Stimulated activated effector memory CD8-positive, alpha-beta T cell treated with anti-CD3 and anti-CD28 coated beads, Interleukin-12 subunit alpha, Interleukin-12 subunit beta, amount 100 ng/mL, for 72 hours (primary cell): ENCODE measurements around the gene CHURC1.
A peak's percentile ranks its signal among the peaks of the same experiment; 100 is the strongest.
"Not testable (repeated sequence)": the region's sequence is repeated elsewhere in the genome, so short reads cannot be mapped to it uniquely, and the experiment has no call there.

Experiments used
- ATAC-seq: fragments of 150-1000 bp; cut with Tn5 transposase; 2 replicates; pipeline ENCODE4 v1.10.0; 2021
- DNase-seq, 2 donors: peaks; one replicate each; pipeline ENCODE4 v3.0.0; 2021 to 2022; ENCODE audit warnings: low spot score in 2 of 2
- H3K27ac Mint-ChIP-seq: one replicate; pipeline ENCODE4 v1.8.0; 2022; ENCODE audit warnings: mild to moderate bottlenecking, mixed read lengths
- H3K36me3 Mint-ChIP-seq: one replicate; pipeline ENCODE4 v1.8.0; 2022; ENCODE audit warnings: mild to moderate bottlenecking, mixed read lengths
- H3K4me1 Mint-ChIP-seq: one replicate; pipeline ENCODE4 v1.8.0; 2022; ENCODE audit warnings: mixed read lengths
- H3K4me3 Mint-ChIP-seq: one replicate; pipeline ENCODE4 v1.8.0; 2022; ENCODE audit warnings: mild to moderate bottlenecking, mixed read lengths
- H3K9me3 Mint-ChIP-seq: one replicate; pipeline ENCODE4 v1.8.0; 2022; ENCODE audit warnings: mixed read lengths

The CHURC1 gene

GRCh38 chr14:64885559-64885958, 28.7 kb upstream of the CHURC1 start:
- DNase-seq, result no peak
- no peaks in the 10 kb centered on the region for H3K36me3 Mint-ChIP-seq
- peaks cover 7% of the 10 kb centered on the region for H3K4me1 Mint-ChIP-seq
- H3K4me3 Mint-ChIP-seq, result no peak overlapping the region
- no peak overlapping the region for H3K27ac Mint-ChIP-seq
- no peaks in the 10 kb centered on the region for H3K9me3 Mint-ChIP-seq
- no peak for ATAC-seq

- H3K4me1 Mint-ChIP-seq, result no peaks in the 10 kb centered on the region
- no peak overlapping the region for H3K27ac Mint-ChIP-seq
- H3K9me3 Mint-ChIP-seq, result no peaks in the 10 kb centered on the region
- no peak for ATAC-seq
- H3K36me3 Mint-ChIP-seq, result no peaks in the 10 kb centered on the region
- H3K4me3 Mint-ChIP-seq, result no peak overlapping the region
- DNase-seq, result no peak
Measured at GRCh38 chr14:64889352-64889751, 24.9 kb upstream of the CHURC1 start.

- ATAC-seq (no peak), DNase-seq (no peak)
- Mint-ChIP-seq H3K27ac (no peak overlapping the region), H3K4me3 (no peak overlapping the region), H3K9me3 (no peaks in the 10 kb centered on the region), H3K4me1 (no peaks in the 10 kb centered on the region), H3K36me3 (no peaks in the 10 kb centered on the region)
Measured at GRCh38 chr14:64891173-64891838, 22.9 kb upstream of the CHURC1 start.

GRCh38 chr14:64891839-64892375, 22.3 kb upstream of the CHURC1 start:
- ATAC-seq (peak; percentile 87), DNase-seq (peak in 1 of 2 donors; percentile 5)
- no peak overlapping the region for H3K27ac Mint-ChIP-seq
- no peaks in the 10 kb centered on the region for H3K4me1 Mint-ChIP-seq
- no peaks in the 10 kb centered on the region for H3K36me3 Mint-ChIP-seq
- no peak overlapping the region for H3K4me3 Mint-ChIP-seq
- H3K9me3 Mint-ChIP-seq, result no peaks in the 10 kb centered on the region

- H3K4me1 Mint-ChIP-seq, result no peaks in the 10 kb centered on the region
- no peaks in the 10 kb centered on the region for H3K36me3 Mint-ChIP-seq
- no peaks in the 10 kb centered on the region for H3K9me3 Mint-ChIP-seq
- DNase-seq (no peak), ATAC-seq (no peak)
- no peak overlapping the region for H3K4me3 Mint-ChIP-seq
- H3K27ac Mint-ChIP-seq, result no peak overlapping the region
Measured at GRCh38 chr14:64899958-64900357, 14.3 kb upstream of the CHURC1 start.

- no peak for ATAC-seq
- no peaks in the 10 kb centered on the region for H3K4me1 Mint-ChIP-seq
- no peak overlapping the region for H3K27ac Mint-ChIP-seq
- H3K9me3 Mint-ChIP-seq, result no peaks in the 10 kb centered on the region
- no peaks in the 10 kb centered on the region for H3K36me3 Mint-ChIP-seq
- no peak for DNase-seq
- H3K4me3 Mint-ChIP-seq, result no peak overlapping the region
Measured at GRCh38 chr14:64906022-64906421, 8.2 kb upstream of the CHURC1 start.

- H3K27ac Mint-ChIP-seq, result no peak overlapping the region
Measured at GRCh38 chr14:64910847-64911495, 3.3 kb upstream of the CHURC1 start.

GRCh38 chr14:64912261-64912660, 2.0 kb upstream of the CHURC1 start:
- H3K4me3 Mint-ChIP-seq, result no peak overlapping the region
- ATAC-seq, result no peak
- peaks cover 19% of the 10 kb centered on the region for H3K4me1 Mint-ChIP-seq
- DNase-seq, result no peak
- no peaks in the 10 kb centered on the region for H3K9me3 Mint-ChIP-seq
- no peak overlapping the region for H3K27ac Mint-ChIP-seq
- H3K36me3 Mint-ChIP-seq, result peaks cover 24% of the 10 kb centered on the region

More at GRCh38 chr14:64910847-64911495, 3.3 kb upstream of the CHURC1 start:
- no peak overlapping the region for H3K4me3 Mint-ChIP-seq
- ATAC-seq (no peak), DNase-seq (no peak)
- H3K4me1 Mint-ChIP-seq, result peaks cover 17% of the 10 kb centered on the region
- H3K9me3 Mint-ChIP-seq, result no peaks in the 10 kb centered on the region
- peaks cover 17% of the 10 kb centered on the region for H3K36me3 Mint-ChIP-seq

GRCh38 chr14:64913477-64913876, 778 bp upstream of the CHURC1 start:
- H3K36me3 Mint-ChIP-seq, result peaks cover 31% of the 10 kb centered on the region
- peak overlapping the region; percentile 92 for H3K4me3 Mint-ChIP-seq
- H3K27ac Mint-ChIP-seq, result peak overlapping the region; percentile 99
- not testable (repeated sequence) for DNase-seq, ATAC-seq, H3K9me3 Mint-ChIP-seq
- H3K4me1 Mint-ChIP-seq, result peaks cover 31% of the 10 kb centered on the region

GRCh38 chr14:64915029-64915424, 772 bp downstream of the CHURC1 start:
- peak overlapping the region; percentile 99 for H3K27ac Mint-ChIP-seq
- H3K4me3 Mint-ChIP-seq, result peak overlapping the region; percentile 92
- DNase-seq (no peak), ATAC-seq (no peak)
- H3K4me1 Mint-ChIP-seq, result peaks cover 42% of the 10 kb centered on the region
- H3K9me3 Mint-ChIP-seq, result no peaks in the 10 kb centered on the region
- peaks cover 37% of the 10 kb centered on the region for H3K36me3 Mint-ChIP-seq

GRCh38 chr14:64915797-64916196, 1.5 kb downstream of the CHURC1 start:
- H3K27ac Mint-ChIP-seq, result peak overlapping the region; percentile 99
- peaks cover 42% of the 10 kb centered on the region for H3K4me1 Mint-ChIP-seq
- no peaks in the 10 kb centered on the region for H3K9me3 Mint-ChIP-seq
- ATAC-seq (no peak), DNase-seq (no peak)
- H3K4me3 Mint-ChIP-seq, result peak overlapping the region; percentile 92
- peaks cover 37% of the 10 kb centered on the region for H3K36me3 Mint-ChIP-seq

GRCh38 chr14:64918216-64918615, 4.0 kb downstream of the CHURC1 start:
- peaks cover 37% of the 10 kb centered on the region for H3K36me3 Mint-ChIP-seq
- ATAC-seq, result no peak
- H3K9me3 Mint-ChIP-seq, result no peaks in the 10 kb centered on the region
- H3K27ac Mint-ChIP-seq, result peak overlapping the region; percentile 87
- H3K4me1 Mint-ChIP-seq, result peaks cover 49% of the 10 kb centered on the region
- DNase-seq, result no peak
- peak overlapping the region; percentile 21 for H3K4me3 Mint-ChIP-seq

GRCh38 chr14:64919215-64919614, 5.0 kb downstream of the CHURC1 start:
- H3K4me3 Mint-ChIP-seq, result no peak overlapping the region
- no peak for ATAC-seq
- peaks cover 42% of the 10 kb centered on the region for H3K36me3 Mint-ChIP-seq
- H3K9me3 Mint-ChIP-seq, result no peaks in the 10 kb centered on the region
- no peak for DNase-seq
- H3K27ac Mint-ChIP-seq, result peak overlapping the region; percentile 87
- H3K4me1 Mint-ChIP-seq, result peaks cover 45% of the 10 kb centered on the region

- Mint-ChIP-seq H3K27ac (peak overlapping the region; percentile 26), H3K9me3 (no peaks in the 10 kb centered on the region), H3K36me3 (peaks cover 42% of the 10 kb centered on the region), H3K4me1 (peaks cover 45% of the 10 kb centered on the region), H3K4me3 (no peak overlapping the region)
- no peak for ATAC-seq
- DNase-seq, result no peak
Measured at GRCh38 chr14:64919618-64920017, 5.4 kb downstream of the CHURC1 start.

- no peak overlapping the region for H3K27ac Mint-ChIP-seq
- peaks cover 38% of the 10 kb centered on the region for H3K4me1 Mint-ChIP-seq
- H3K36me3 Mint-ChIP-seq, result peaks cover 43% of the 10 kb centered on the region
- DNase-seq (no peak), ATAC-seq (no peak)
- H3K9me3 Mint-ChIP-seq, result no peaks in the 10 kb centered on the region
- no peak overlapping the region for H3K4me3 Mint-ChIP-seq
Measured at GRCh38 chr14:64920465-64920864, 6.2 kb downstream of the CHURC1 start.

- ATAC-seq, result no peak
- H3K36me3 Mint-ChIP-seq, result peaks cover 42% of the 10 kb centered on the region
- no peaks in the 10 kb centered on the region for H3K9me3 Mint-ChIP-seq
- peaks cover 23% of the 10 kb centered on the region for H3K4me1 Mint-ChIP-seq
- H3K27ac Mint-ChIP-seq, result no peak overlapping the region
- no peak overlapping the region for H3K4me3 Mint-ChIP-seq
- DNase-seq, result no peak
Measured at GRCh38 chr14:64923015-64923414, 8.8 kb downstream of the CHURC1 start.
